Gastroesophageal sphincter (tissue), 4 donors: ENCODE measurements around the gene CABP7. TPM values are rescaled to one million over a fixed set of nuclear protein-coding genes. Genes with fewer than 3 reads are reported as not detected.
A peak's percentile ranks its signal among the peaks of the same experiment; 100 is the strongest.

Source experiments
- ATAC-seq: fragments of 150-250 bp; one replicate; pipeline ENCODE4 v1.9.1; 2016; ENCODE audit warnings: mild to moderate bottlenecking, moderate library complexity
- H3K27ac ChIP-seq, 4 donors: fragments of 200-600 bp; sonication (generic) in 3 of 4; 1 replicate in 3 of 4; 2 replicates in 1 of 4; pipeline ENCODE4 v1.5.1; 2016 to 2019
- H3K27me3 ChIP-seq: fragments of 200-600 bp; sonication (generic); one replicate; pipeline ENCODE4 v1.5.1; 2019
- H3K36me3 ChIP-seq, 2 donors: fragments of 200-600 bp; sonication (generic); one replicate each; pipeline ENCODE4 v1.5.1; 2019; ENCODE audit warnings: control low read depth in 1 of 2
- H3K4me1 ChIP-seq, 3 donors: fragments of 200-600 bp; sonication (generic); 1 replicate in 2 of 3; 2 replicates in 1 of 3; pipeline ENCODE4 v1.5.1; 2016 to 2019; ENCODE audit warnings: control low read depth in 2 of 3
- H3K4me3 ChIP-seq, 2 donors: fragments of 200-600 bp; sonication (generic); one replicate each; pipeline ENCODE4 v1.5.1; 2019; ENCODE audit warnings: mild to moderate bottlenecking in 1 of 2, moderate library complexity in 1 of 2
- H3K9me3 ChIP-seq, 3 donors: fragments of 200-600 bp; sonication (generic); one replicate each; pipeline ENCODE4 v1.5.1; 2017 to 2019; ENCODE audit warnings: control low read depth in 2 of 3
- EP300 ChIP-seq: sonication (generic); formaldehyde crosslinking; IDR thresholded peaks from one replicate; pipeline ENCODE4 v1.6.1; 2017; ENCODE audit warnings: antibody characterized with exemption, mild to moderate bottlenecking
- POLR2A ChIP-seq, 2 donors: fragments of 450-650 bp; IDR thresholded peaks; one replicate each; pipeline ENCODE4 v1.6.1; 2017; ENCODE audit warnings: antibody characterized with exemption in 2 of 2, mild to moderate bottlenecking in 2 of 2, moderate library complexity in 1 of 2
- POLR2AphosphoS5 ChIP-seq: sonication (generic); formaldehyde crosslinking; IDR thresholded peaks from one replicate; pipeline ENCODE4 v1.6.1; 2017; ENCODE audit warnings: antibody characterized with exemption
- WGBS, 2 donors: methylation state at CpG; one replicate each; pipeline ENCODE4 v1.1.5; 2018; ENCODE audit warnings: low coverage in 1 of 2; 5-methylcytosine and 5-hydroxymethylcytosine counted together
- total RNA-seq, 4 donors: library from RNA; depleted of rRNA; stranded (reverse); fragments of >200 nt; gene quantifications; one replicate each; pipeline ENCODE4 v1.1.0, GENCODE V29; 2016
- TF ChIP-seq, protein P1 (sequence below), 4 experiments: fragments of 200-600 bp in 2 of 4; fragments of 450-650 bp in 2 of 4; sonication (generic) in 1 of 4; IDR thresholded peaks; one replicate each; pipeline ENCODE4 v1.5.1; 2017 to 2019; ENCODE audit warnings: antibody characterized with exemption in 4 of 4, mild to moderate bottlenecking in 2 of 4, moderate library complexity in 2 of 4

CABP7 gene
- total RNA-seq, 4 donors from 2014 or later = 0.27 to 0.62 (median 0.32) TPM; not detected in 1

DNA sequence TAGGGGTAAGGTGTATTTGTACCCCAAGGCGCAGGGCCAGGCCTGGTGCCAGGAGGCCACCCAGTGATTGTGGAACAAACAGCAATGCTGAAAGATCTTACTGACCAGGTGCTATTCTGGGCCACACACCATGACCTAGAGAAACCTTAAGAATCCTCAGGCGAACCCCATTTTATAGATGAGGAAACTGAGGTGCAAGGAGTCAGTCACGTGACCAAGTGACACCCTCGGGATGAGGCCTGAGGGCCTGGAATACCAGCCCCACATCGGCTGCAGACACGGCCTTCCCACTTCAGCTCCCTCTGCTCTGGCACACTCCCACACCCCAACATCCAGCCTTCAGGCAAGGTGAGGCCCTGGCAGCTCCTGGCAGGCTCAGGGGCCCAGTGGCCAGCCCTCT lies 13.1 kb downstream of the CABP7 start:
- H3K27ac ChIP-seq = no peak overlapping the region
- WGBS, 2 donors = 80 to 100% methylated on average over 2 of the region's 6 CpGs
- no peaks in the 10 kb centered on the region for H3K9me3 ChIP-seq
- H3K4me3 ChIP-seq = no peak overlapping the region
- no peaks in the 10 kb centered on the region for H3K4me1 ChIP-seq
- ATAC-seq = no peak
- no peaks in the 10 kb centered on the region for H3K27me3 ChIP-seq
- TF ChIP-seq POLR2AphosphoS5 = no peak
- no peak for TF ChIP-seq POLR2A (IDR thresholded peaks at IDR 0.05)
- TF ChIP-seq, protein P1, sequence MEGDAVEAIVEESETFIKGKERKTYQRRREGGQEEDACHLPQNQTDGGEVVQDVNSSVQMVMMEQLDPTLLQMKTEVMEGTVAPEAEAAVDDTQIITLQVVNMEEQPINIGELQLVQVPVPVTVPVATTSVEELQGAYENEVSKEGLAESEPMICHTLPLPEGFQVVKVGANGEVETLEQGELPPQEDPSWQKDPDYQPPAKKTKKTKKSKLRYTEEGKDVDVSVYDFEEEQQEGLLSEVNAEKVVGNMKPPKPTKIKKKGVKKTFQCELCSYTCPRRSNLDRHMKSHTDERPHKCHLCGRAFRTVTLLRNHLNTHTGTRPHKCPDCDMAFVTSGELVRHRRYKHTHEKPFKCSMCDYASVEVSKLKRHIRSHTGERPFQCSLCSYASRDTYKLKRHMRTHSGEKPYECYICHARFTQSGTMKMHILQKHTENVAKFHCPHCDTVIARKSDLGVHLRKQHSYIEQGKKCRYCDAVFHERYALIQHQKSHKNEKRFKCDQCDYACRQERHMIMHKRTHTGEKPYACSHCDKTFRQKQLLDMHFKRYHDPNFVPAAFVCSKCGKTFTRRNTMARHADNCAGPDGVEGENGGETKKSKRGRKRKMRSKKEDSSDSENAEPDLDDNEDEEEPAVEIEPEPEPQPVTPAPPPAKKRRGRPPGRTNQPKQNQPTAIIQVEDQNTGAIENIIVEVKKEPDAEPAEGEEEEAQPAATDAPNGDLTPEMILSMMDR (IDR thresholded peaks at IDR 0.05) = no peak
- H3K36me3 ChIP-seq = peaks cover 0 to 83% of the 10 kb centered on the region in 2 donors

DNA sequence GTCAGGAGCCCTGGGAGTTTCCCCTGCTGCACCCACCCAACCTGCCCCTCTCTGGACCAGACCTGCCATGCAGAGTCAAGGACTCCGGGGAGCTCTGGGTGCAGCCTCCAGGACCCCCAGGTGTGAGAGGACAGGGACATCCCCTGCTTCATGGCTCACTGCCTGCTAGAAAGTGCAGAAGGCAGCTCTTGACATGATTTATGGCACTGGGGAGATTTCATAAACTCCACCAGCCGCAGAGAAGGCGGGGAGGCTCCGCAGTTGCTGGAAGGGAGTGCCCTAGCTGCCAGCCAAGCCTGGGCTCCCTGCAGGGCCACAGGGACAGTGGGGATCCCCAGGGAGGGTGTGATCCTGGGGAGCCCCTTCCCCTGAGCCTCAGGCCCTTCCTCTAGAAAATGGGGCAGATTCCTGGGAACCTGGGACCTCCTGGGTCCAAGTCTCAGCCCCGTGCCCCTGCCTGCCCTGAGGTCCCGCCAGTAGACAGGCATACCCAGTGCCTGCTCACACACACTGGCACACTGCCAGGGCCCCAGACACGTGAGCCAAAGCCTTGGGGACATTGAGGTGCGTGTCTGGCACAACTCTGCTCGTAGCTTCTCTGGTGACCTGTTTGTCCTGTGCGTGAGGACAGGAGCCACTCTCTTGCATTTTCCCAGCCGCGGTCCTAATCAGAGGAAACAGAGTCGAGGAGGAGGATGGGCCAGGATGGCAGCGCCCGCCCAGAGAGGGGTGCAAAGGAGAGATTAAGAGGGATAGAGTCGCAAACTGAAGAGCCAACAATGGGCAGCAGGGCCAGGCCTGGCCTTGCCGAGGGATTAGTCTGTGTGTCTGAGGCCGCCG lies 13.8 kb downstream of the CABP7 start:
- Histone ChIP-seq H3K4me3 (no peak overlapping the region), H3K27ac (no peak overlapping the region), H3K4me1 (no peaks in the 10 kb centered on the region), H3K9me3 (no peaks in the 10 kb centered on the region), H3K27me3 (no peaks in the 10 kb centered on the region), H3K36me3 (peaks cover 0 to 90% of the 10 kb centered on the region in 2 donors)
- WGBS, 2 donors = 58% methylated on average over 9 of the region's 19 CpGs; no CpG with 5 or more reads in 1 of the 2 donors
- no peak for TF ChIP-seq POLR2AphosphoS5
- TF ChIP-seq, protein P1 (IDR thresholded peaks at IDR 0.05) = no peak
- no peak for TF ChIP-seq POLR2A (IDR thresholded peaks at IDR 0.05)
- TF ChIP-seq EP300 = no peak
- ATAC-seq = no peak

DNA sequence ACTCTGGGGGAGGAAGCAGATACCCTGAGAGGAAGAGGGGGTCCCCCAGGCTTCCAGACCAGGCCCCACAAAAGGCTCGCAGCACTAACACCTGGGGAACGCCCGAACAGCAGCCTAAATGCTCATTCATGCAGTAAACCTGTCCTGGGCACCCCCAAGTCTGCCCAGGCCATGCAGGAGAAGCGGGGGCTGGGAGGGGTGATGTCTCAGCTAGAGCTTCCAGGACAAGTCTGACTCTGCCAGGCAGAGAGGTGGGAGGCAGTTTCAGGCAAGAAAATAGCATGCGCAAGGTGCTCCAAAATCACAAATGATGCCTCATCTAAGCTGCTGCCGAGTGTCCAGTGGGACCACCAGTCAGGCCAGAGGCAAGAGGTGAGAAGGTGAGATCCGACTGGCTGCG lies 14.6 kb downstream of the CABP7 start:
- Histone ChIP-seq H3K4me3 (no peak overlapping the region), H3K36me3 (peaks cover 0 to 94% of the 10 kb centered on the region in 2 donors), H3K4me1 (no peaks in the 10 kb centered on the region), H3K27ac (no peak overlapping the region), H3K9me3 (no peaks in the 10 kb centered on the region), H3K27me3 (no peaks in the 10 kb centered on the region)
- 80% methylated on average over 3 of the region's 8 CpGs; no CpG with 5 or more reads in 1 of the 2 donors for WGBS, 2 donors
- TF ChIP-seq POLR2A (IDR thresholded peaks at IDR 0.05) (no peak), EP300 (no peak), POLR2AphosphoS5 (no peak)
- TF ChIP-seq, protein P1 (IDR thresholded peaks at IDR 0.05) = no peak
- no peak for ATAC-seq

- no peak for ATAC-seq
- no peaks in the 10 kb centered on the region for H3K27me3 ChIP-seq
- no peak overlapping the region for H3K27ac ChIP-seq
- no peaks in the 10 kb centered on the region for H3K4me1 ChIP-seq
- TF ChIP-seq POLR2AphosphoS5 (no peak), POLR2A (IDR thresholded peaks at IDR 0.05) (no peak), EP300 (no peak)
- TF ChIP-seq, protein P1 (IDR thresholded peaks at IDR 0.05) = no peak
- H3K9me3 ChIP-seq = no peaks in the 10 kb centered on the region
- H3K36me3 ChIP-seq = peaks cover 0 to 94% of the 10 kb centered on the region in 2 donors
- 67 to 87% methylated on average over 4 to 5 of the region's 9 CpGs for WGBS, 2 donors
- no peak overlapping the region for H3K4me3 ChIP-seq
These were observed 15.0 kb downstream of the CABP7 start for GRCh38 chr22:29734838-29735237.

DNA sequence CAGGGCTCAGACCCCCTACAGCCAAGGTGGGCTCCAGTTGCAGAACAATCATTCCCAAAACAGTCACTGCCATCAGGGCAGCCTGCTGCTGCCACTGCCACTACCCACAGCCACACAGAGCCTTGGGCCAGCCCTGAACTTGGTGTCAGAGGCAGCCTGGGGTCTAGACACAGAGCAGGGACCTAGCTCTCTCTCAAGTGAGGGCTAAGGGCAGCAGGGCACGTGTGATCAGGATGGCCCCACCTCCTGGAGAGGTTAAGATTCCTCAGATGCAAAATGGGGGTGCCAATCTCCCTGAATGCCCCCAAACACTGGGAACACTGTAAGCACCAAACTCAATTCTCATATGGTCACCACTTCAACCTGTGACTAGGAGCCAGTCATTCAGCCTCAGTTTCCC lies 15.6 kb downstream of the CABP7 start:
- peak; percentile 21 for ATAC-seq
- WGBS, 2 donors = no CpG with 5 or more reads among the region's 1 CpG
- Histone ChIP-seq H3K4me1 (no peaks in the 10 kb centered on the region), H3K36me3 (peaks cover 0 to 94% of the 10 kb centered on the region in 2 donors), H3K27ac (no peak overlapping the region), H3K27me3 (no peaks in the 10 kb centered on the region), H3K4me3 (no peak overlapping the region), H3K9me3 (no peaks in the 10 kb centered on the region)
- TF ChIP-seq POLR2A (IDR thresholded peaks at IDR 0.05) (no peak), EP300 (no peak), POLR2AphosphoS5 (no peak)
- TF ChIP-seq, protein P1 (IDR thresholded peaks at IDR 0.05) = no peak
